ENCODE results near the gene S1PR1.
"Not testable (repeated sequence)": the region's sequence is repeated elsewhere in the genome, so short reads cannot be mapped to it uniquely, and the experiment has no call there.

The S1PR1 gene

DNA sequence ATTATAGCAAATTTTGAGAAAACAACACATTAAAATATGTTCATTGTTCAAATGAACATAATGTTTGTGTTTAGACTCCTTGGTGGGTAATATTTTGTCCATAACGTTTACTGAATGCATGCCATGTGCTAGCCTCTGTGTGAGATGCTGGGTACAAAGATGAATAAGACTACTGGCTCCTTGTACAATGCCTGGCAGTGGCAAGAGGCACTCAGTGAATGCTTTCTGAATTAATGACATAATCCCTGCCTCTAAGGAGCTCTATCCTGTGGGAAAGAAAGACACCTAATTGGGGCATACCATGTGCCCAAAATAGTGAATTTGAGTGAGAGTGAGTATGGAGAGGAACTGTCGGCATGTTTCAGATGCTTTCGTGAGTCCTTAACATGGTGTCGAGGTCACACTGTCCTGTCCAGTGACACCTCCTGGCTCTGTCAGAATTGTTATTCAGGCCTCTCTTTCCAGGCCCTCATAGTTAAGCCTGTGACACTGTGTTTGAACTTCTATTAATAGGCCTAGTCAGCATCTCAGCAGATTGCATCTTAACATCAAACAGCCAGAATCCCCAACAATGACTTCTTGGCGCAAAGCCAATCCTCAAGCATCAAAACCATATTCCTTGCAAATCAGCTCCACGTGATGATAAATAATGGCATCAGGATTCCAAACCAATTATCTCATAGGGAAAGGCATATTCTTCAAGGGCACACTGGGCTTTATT lies 32.8 kb upstream of the S1PR1 start:
- no peak overlapping the region for H3K4me3 ChIP-seq (ENCODE audit: low read length)
- H3K9me3 ChIP-seq (replicated peaks; ENCODE audit: low read length) = no peaks in the 10 kb centered on the region
- H3K9ac ChIP-seq (ENCODE audit: low read depth, low read length) = no peak overlapping the region
- peaks cover 14% of the 10 kb centered on the region for H3K4me1 ChIP-seq (ENCODE audit: control insufficient read depth, insufficient read depth, low read length)
- H3K4me2 ChIP-seq (ENCODE audit: low read length) = no peak overlapping the region
- H3K27me3 ChIP-seq (ENCODE audit: control insufficient read depth, insufficient read depth, low read length) = no peaks in the 10 kb centered on the region
- no peaks in the 10 kb centered on the region for H3K36me3 ChIP-seq (ENCODE audit: insufficient read depth, low read length)

DNA sequence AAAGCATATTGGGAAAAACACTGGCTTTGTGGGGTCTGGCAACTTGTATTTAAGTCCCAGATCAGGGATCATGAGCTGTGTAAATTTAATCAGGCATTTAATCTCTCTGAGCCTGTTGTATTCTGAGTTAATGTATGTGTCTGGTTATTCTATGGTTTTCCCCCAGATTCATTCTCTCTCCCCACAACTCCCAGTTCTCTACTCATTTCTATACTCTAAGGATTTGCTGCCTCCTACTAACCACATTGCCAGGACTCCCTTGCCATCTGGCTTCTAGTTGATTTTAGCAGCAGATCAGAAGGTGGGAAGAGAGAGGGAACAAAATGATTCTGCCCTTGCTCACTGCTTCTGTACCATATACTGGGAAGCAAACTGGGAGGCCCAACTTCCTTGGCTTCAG lies 31.4 kb upstream of the S1PR1 start:
- H3K9me3 ChIP-seq (replicated peaks; ENCODE audit: low read length) = no peaks in the 10 kb centered on the region
- H3K4me1 ChIP-seq (ENCODE audit: control insufficient read depth, insufficient read depth, low read length) = peaks cover 7% of the 10 kb centered on the region
- no peaks in the 10 kb centered on the region for H3K27me3 ChIP-seq (ENCODE audit: control insufficient read depth, insufficient read depth, low read length)
- no peak overlapping the region for H3K4me2 ChIP-seq (ENCODE audit: low read length)
- H3K4me3 ChIP-seq (ENCODE audit: low read length) = no peak overlapping the region
- no peaks in the 10 kb centered on the region for H3K36me3 ChIP-seq (ENCODE audit: insufficient read depth, low read length)
- no peak overlapping the region for H3K9ac ChIP-seq (ENCODE audit: low read depth, low read length)

DNA sequence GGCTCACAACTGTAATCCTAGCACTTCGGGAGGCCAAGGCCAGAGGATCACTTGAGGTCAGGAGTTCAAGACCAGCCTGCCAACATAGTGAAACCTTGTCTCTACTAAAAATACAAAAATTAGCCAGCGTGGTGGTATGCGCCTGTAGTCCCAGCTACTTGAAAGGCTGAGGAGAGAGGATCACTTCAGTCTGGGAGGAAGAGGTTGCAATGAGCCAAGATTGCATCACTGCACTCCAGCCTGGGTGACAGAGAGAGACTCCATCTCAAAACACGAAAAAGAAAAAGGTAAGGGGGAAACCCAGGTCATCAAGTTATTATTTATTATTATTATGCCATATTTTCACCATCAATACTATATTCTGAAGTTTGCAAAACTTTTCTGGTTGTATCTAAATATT lies 30.7 kb upstream of the S1PR1 start:
- not testable (repeated sequence) for H3K4me3 ChIP-seq (ENCODE audit: low read length); H3K4me2 ChIP-seq (ENCODE audit: low read length); H3K9ac ChIP-seq (ENCODE audit: low read depth, low read length); H3K27me3 ChIP-seq (ENCODE audit: control insufficient read depth, insufficient read depth, low read length); H3K4me1 ChIP-seq (ENCODE audit: control insufficient read depth, insufficient read depth, low read length); H3K9me3 ChIP-seq (replicated peaks; ENCODE audit: low read length); H3K36me3 ChIP-seq (ENCODE audit: insufficient read depth, low read length)

DNA sequence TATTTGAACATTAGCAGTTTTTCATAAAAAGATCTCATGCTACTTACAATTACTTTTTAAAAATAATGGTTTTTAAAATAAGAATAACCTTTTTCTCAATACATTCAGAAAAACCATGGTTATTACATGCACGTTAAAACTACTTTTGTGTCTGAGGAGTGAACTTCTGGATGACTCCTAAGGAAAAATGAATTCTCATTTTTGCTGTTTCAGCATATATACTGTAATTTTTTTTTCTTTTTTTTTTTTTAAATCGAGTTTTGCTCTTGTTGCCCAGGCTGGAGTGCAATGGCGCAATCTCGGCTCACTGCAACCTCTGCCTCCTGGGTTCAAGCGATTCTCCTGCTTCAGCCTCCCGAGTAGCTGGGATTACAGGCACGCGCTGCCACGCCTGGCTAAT lies 29.5 kb upstream of the S1PR1 start:
- not testable (repeated sequence) for H3K4me1 ChIP-seq (ENCODE audit: control insufficient read depth, insufficient read depth, low read length); H3K9ac ChIP-seq (ENCODE audit: low read depth, low read length); H3K36me3 ChIP-seq (ENCODE audit: insufficient read depth, low read length); H3K9me3 ChIP-seq (replicated peaks; ENCODE audit: low read length); H3K27me3 ChIP-seq (ENCODE audit: control insufficient read depth, insufficient read depth, low read length); H3K4me3 ChIP-seq (ENCODE audit: low read length); H3K4me2 ChIP-seq (ENCODE audit: low read length)

DNA sequence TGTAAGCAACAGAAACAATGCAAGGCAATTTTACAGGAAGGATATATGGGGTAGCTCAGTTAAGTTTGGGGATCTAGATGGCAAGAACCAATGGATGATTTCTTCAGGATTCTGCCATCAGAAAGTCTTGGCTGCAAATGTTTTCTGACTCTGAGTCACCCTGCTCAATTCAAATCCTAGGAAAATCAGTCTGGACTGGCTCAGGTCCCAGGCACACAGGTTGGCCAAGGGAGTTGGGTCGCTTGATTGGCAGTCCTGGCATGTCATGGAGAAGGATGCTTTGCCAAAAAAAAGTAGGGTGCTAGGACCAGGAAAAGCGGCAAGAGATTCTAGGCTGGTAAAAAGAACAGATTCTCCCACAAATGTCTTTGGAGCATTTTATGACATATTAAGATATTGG lies 28.9 kb upstream of the S1PR1 start:
- H3K36me3 ChIP-seq (ENCODE audit: insufficient read depth, low read length) = no peaks in the 10 kb centered on the region
- H3K27me3 ChIP-seq (ENCODE audit: control insufficient read depth, insufficient read depth, low read length) = no peaks in the 10 kb centered on the region
- H3K9ac ChIP-seq (ENCODE audit: low read depth, low read length) = no peak overlapping the region
- H3K4me2 ChIP-seq (ENCODE audit: low read length) = no peak overlapping the region
- no peaks in the 10 kb centered on the region for H3K4me1 ChIP-seq (ENCODE audit: control insufficient read depth, insufficient read depth, low read length)
- no peaks in the 10 kb centered on the region for H3K9me3 ChIP-seq (replicated peaks; ENCODE audit: low read length)
- no peak overlapping the region for H3K4me3 ChIP-seq (ENCODE audit: low read length)

DNA sequence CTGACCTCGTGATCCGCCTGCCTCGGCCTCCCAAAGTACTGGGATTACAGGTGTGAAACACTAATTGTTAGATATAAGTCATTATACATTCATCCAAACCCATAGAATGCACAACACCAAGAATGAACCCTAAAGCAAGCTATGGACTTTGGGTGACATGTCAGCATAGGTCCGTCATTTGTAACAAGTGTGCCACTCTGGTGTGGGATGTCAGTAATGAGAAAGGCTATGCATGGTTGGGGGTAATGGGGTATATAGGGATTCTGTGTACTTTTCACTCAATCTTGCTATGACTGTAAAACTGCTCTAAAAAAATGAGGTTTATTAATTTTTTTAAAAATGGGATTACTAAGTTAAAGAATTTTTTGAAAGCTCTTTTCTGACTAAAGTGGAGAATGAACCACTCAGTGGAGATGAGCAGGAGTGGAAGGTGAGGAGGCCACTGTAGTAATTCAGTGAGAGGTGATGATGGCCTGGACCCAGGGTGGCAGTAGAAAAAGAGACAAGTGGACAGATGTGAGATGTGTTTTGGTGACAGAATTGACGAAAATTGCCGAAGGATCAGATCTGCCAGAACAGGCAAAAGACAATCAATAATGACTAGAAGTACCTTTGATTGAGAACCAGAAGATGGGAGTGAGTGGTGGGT lies 21.3 kb upstream of the S1PR1 start:
- Histone ChIP-seq H3K4me2 (ENCODE audit: low read length) (no peak overlapping the region), H3K27me3 (ENCODE audit: control insufficient read depth, insufficient read depth, low read length) (no peaks in the 10 kb centered on the region), H3K36me3 (ENCODE audit: insufficient read depth, low read length) (no peaks in the 10 kb centered on the region), H3K9me3 (replicated peaks; ENCODE audit: low read length) (no peaks in the 10 kb centered on the region), H3K4me1 (ENCODE audit: control insufficient read depth, insufficient read depth, low read length) (peaks cover 3% of the 10 kb centered on the region), H3K9ac (ENCODE audit: low read depth, low read length) (no peak overlapping the region), H3K4me3 (ENCODE audit: low read length) (no peak overlapping the region)

DNA sequence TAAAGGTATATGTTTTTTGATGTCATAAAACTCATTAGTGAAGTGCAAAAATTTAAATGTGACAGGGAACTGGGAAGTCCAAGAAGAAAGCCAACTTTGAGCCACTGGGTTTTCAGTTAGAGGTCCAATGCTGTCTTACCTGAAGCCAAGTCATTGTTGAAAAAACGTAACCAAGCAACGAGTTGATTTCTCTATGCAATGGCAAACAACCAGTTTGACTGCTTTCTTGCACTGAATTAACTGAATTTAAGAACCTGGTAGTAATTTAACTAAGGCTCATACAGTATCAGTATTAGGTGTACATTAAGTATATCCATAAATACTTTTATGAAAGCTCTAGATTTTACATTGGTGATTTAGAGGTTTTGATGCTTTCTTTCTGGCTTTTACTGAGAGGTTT lies 20.2 kb upstream of the S1PR1 start:
- Histone ChIP-seq H3K4me1 (ENCODE audit: control insufficient read depth, insufficient read depth, low read length) (peaks cover 3% of the 10 kb centered on the region), H3K4me2 (ENCODE audit: low read length) (no peak overlapping the region), H3K4me3 (ENCODE audit: low read length) (no peak overlapping the region), H3K9me3 (replicated peaks; ENCODE audit: low read length) (no peaks in the 10 kb centered on the region), H3K27me3 (ENCODE audit: control insufficient read depth, insufficient read depth, low read length) (no peaks in the 10 kb centered on the region), H3K36me3 (ENCODE audit: insufficient read depth, low read length) (no peaks in the 10 kb centered on the region), H3K9ac (ENCODE audit: low read depth, low read length) (no peak overlapping the region)

DNA sequence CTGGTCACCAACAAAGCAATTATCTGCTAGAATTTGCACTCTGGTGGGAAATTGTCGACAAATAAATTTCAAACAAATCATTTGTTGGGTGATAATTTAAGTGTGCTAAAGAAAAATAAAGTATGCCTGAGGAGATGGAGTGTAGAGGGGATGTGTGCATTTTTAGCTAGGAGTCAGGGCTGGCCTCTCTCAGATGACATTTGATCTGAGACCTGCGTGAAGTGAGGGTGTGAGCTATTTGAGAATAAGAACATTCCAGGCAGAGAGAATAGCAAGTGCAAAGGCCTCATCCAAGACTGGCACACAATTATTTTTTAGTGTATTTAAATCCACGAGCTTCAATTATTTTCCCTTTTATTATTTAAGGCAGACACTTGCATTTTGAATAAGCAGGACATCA lies 19.7 kb upstream of the S1PR1 start:
- no peaks in the 10 kb centered on the region for H3K9me3 ChIP-seq (replicated peaks; ENCODE audit: low read length)
- H3K4me2 ChIP-seq (ENCODE audit: low read length) = no peak overlapping the region
- peaks cover 3% of the 10 kb centered on the region for H3K4me1 ChIP-seq (ENCODE audit: control insufficient read depth, insufficient read depth, low read length)
- H3K4me3 ChIP-seq (ENCODE audit: low read length) = no peak overlapping the region
- no peaks in the 10 kb centered on the region for H3K36me3 ChIP-seq (ENCODE audit: insufficient read depth, low read length)
- no peaks in the 10 kb centered on the region for H3K27me3 ChIP-seq (ENCODE audit: control insufficient read depth, insufficient read depth, low read length)
- H3K9ac ChIP-seq (ENCODE audit: low read depth, low read length) = no peak overlapping the region

DNA sequence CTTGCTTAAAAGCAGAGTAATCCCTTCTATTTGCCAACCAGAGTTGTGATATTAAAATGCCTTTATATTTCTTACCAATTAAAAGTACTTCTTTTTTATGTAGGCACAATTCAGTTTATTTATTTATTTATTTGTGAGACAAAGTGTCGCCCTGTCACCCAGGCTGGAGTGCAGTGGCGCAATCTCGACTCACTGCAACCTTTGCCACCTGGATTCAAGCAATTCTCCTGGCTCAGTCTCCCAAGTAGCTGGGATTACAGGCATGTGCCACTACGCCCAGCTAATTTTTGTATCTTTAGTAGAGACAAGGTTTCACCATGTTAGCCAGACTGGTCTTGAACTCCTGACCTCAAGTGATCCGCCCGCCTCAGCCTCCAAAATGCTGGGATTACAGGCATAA lies 17.9 kb upstream of the S1PR1 start:
- H3K9me3 ChIP-seq (replicated peaks; ENCODE audit: low read length); H3K4me3 ChIP-seq (ENCODE audit: low read length); H3K36me3 ChIP-seq (ENCODE audit: insufficient read depth, low read length); H3K4me1 ChIP-seq (ENCODE audit: control insufficient read depth, insufficient read depth, low read length); H3K27me3 ChIP-seq (ENCODE audit: control insufficient read depth, insufficient read depth, low read length); H3K9ac ChIP-seq (ENCODE audit: low read depth, low read length); H3K4me2 ChIP-seq (ENCODE audit: low read length): not testable (repeated sequence)

DNA sequence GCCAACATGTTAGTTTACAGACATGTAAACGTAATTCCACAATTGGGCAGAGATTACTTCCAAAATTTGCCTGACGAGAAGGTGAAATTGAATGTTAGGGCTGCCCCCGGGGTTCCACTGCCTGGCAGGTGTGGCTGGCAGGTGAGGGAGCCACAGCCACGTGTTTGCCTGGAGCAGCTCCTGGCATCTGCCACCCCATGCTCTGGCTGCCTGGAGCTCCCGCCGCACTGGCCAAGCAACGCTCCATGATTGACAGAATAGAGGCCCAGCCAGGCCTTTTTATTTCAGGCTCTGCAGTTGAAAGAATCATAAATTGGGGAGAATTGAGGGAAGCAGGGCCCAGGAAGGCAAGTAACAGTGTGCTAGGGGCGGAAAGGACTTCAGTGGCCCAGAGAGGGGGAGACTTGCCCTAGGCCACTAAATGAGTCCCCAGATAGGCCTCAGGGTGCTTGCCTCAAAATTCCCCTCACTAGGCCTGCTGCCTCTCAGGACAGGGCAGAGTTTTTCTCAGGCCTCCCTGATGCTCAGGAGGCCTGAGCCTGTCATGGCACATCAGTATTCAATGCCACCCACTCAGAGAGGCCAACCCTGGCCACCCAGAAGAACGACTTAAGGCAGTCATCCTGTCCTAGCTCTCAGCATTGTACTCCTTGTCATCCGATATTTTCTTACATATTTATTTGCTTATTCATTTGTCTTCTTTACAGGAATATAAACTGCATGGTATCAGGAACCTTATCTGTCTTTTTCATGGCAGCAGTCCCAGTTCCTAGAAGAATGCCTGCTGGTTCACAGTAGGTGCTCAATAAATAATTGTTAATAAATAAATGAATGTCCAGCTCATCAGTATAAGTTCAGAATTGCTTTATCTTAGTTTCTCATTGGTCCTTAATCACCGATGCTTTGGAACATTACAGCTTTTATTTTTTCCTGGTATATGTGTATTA lies 16.6 kb upstream of the S1PR1 start:
- Histone ChIP-seq H3K4me2 (ENCODE audit: low read length) (no peak overlapping the region), H3K9ac (ENCODE audit: low read depth, low read length) (no peak overlapping the region), H3K9me3 (replicated peaks; ENCODE audit: low read length) (no peaks in the 10 kb centered on the region), H3K27me3 (ENCODE audit: control insufficient read depth, insufficient read depth, low read length) (no peaks in the 10 kb centered on the region), H3K4me3 (ENCODE audit: low read length) (no peak overlapping the region), H3K4me1 (ENCODE audit: control insufficient read depth, insufficient read depth, low read length) (peaks cover 3% of the 10 kb centered on the region), H3K36me3 (ENCODE audit: insufficient read depth, low read length) (no peaks in the 10 kb centered on the region)

DNA sequence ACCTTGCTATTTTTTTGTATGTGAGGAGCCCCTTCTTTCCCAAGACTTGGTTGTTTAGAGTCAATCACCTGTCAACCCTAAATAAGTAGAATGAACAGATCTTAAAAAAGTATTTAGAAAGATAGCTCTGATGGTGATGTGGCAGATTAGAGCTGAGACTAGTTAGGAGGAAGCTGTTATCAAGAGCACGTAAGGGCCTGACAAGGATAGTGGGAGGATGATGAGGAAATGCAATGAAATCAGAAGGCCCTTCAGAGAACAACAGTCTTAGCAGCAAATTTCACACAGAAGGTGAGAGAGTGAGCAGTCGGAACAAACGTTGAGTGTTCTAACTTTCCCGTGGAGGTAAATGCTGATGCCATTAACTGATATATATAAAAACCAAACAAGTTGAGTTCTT lies 15.9 kb upstream of the S1PR1 start:
- Histone ChIP-seq H3K4me1 (ENCODE audit: control insufficient read depth, insufficient read depth, low read length) (peaks cover 3% of the 10 kb centered on the region), H3K4me3 (ENCODE audit: low read length) (no peak overlapping the region), H3K27me3 (ENCODE audit: control insufficient read depth, insufficient read depth, low read length) (no peaks in the 10 kb centered on the region), H3K4me2 (ENCODE audit: low read length) (no peak overlapping the region), H3K36me3 (ENCODE audit: insufficient read depth, low read length) (no peaks in the 10 kb centered on the region), H3K9ac (ENCODE audit: low read depth, low read length) (no peak overlapping the region), H3K9me3 (replicated peaks; ENCODE audit: low read length) (no peaks in the 10 kb centered on the region)

Measured in skeletal muscle satellite cell (primary cell).